NCI-H146 (cell line): ENCODE results near the gene OPHN1.
"Not testable (repeated sequence)": the region's sequence is repeated elsewhere in the genome, so short reads cannot be mapped to it uniquely, and the experiment has no call there.

Experiments used
- DNase-seq: peaks from one replicate; lab custom pipeline; 2025; lab: John Stamatoyannopoulos, UW

Gene OPHN1

GRCh38 chrX:68421636-68422035, 11.7 kb downstream of the OPHN1 start:
- DNase-seq, result no peak

GRCh38 chrX:68420559-68420958, 12.7 kb downstream of the OPHN1 start:
- no peak for DNase-seq

- no peak for DNase-seq
These were observed 13.3 kb downstream of the OPHN1 start for GRCh38 chrX:68419975-68420374.

- DNase-seq, result no peak
These were observed 15.6 kb downstream of the OPHN1 start for GRCh38 chrX:68417651-68418050.

- no peak for DNase-seq
These were observed 16.7 kb downstream of the OPHN1 start for GRCh38 chrX:68416592-68416991.

- DNase-seq, result no peak
These were observed 18.0 kb downstream of the OPHN1 start for GRCh38 chrX:68415316-68415715.

- no peak for DNase-seq
These were observed 20.0 kb downstream of the OPHN1 start for GRCh38 chrX:68413254-68413653.

GRCh38 chrX:68411729-68412128, 21.6 kb downstream of the OPHN1 start:
- no peak for DNase-seq

- DNase-seq, result no peak
These were observed 24.1 kb downstream of the OPHN1 start for GRCh38 chrX:68409194-68409593.

- DNase-seq, result no peak
These were observed 29.8 kb downstream of the OPHN1 start for GRCh38 chrX:68403522-68403921.

GRCh38 chrX:68403038-68403437, 30.3 kb downstream of the OPHN1 start:
- DNase-seq, result no peak

GRCh38 chrX:68402094-68402493, 31.2 kb downstream of the OPHN1 start:
- no peak for DNase-seq

GRCh38 chrX:68398291-68398690, 35.0 kb downstream of the OPHN1 start:
- no peak for DNase-seq

- DNase-seq, result no peak
These were observed 36.3 kb downstream of the OPHN1 start for GRCh38 chrX:68396953-68397352.

- not testable (repeated sequence) for DNase-seq
These were observed 43.8 kb downstream of the OPHN1 start for GRCh38 chrX:68389419-68389960.

GRCh38 chrX:68387776-68388175, 45.5 kb downstream of the OPHN1 start:
- DNase-seq, result no peak

- DNase-seq, result no peak
These were observed 49.8 kb downstream of the OPHN1 start for GRCh38 chrX:68383540-68383939.

- not testable (repeated sequence) for DNase-seq
These were observed 55.7 kb downstream of the OPHN1 start for GRCh38 chrX:68377579-68377978.

- no peak for DNase-seq
These were observed 56.9 kb downstream of the OPHN1 start for GRCh38 chrX:68376373-68376772.

GRCh38 chrX:68375803-68376202, 57.5 kb downstream of the OPHN1 start:
- no peak for DNase-seq

- DNase-seq, result no peak
These were observed 60.6 kb downstream of the OPHN1 start for GRCh38 chrX:68372665-68373064.

- DNase-seq, result no peak
These were observed 63.7 kb downstream of the OPHN1 start for GRCh38 chrX:68369559-68369958.

GRCh38 chrX:68365341-68365740, 68.0 kb downstream of the OPHN1 start:
- DNase-seq, result no peak

GRCh38 chrX:68363984-68364383, 69.3 kb downstream of the OPHN1 start:
- no peak for DNase-seq

- no peak for DNase-seq
These were observed 74.6 kb downstream of the OPHN1 start for GRCh38 chrX:68358679-68359078.
